Activated CD4-positive, alpha-beta T cell treated with anti-CD3 and anti-CD28 coated beads, Interleukin-2, amount 10 ng/mL, durations not matched to agents 7 days and 5 days (primary cell): ENCODE measurements around the gene XXYLT1. TPM values are rescaled to one million over a fixed set of nuclear protein-coding genes. Genes with fewer than 3 reads are reported as not detected.

ENCODE experiments used
- CTCF ChIA-PET: fragments of 350-600 bp; sonication (Branson Sonifier 250); formaldehyde crosslinking; loops from one replicate; lab custom pipeline; 2021; ENCODE audit warnings: antibody characterized with exemption; lab: Charles Lee
- POLR2A ChIA-PET: fragments of 350-600 bp; sonication (Branson Sonifier 250); formaldehyde crosslinking; loops from one replicate; lab custom pipeline; 2021; ENCODE audit warnings: antibody characterized with exemption; lab: Charles Lee
- DNase-seq: peaks from one replicate; pipeline ENCODE4 v3.0.0-alpha.2; 2020
- H3K27ac Mint-ChIP-seq: one replicate; pipeline ENCODE4 v1.8.0; 2021; ENCODE audit warnings: mild to moderate bottlenecking, moderate library complexity, mixed read lengths
- H3K27me3 Mint-ChIP-seq: one replicate; pipeline ENCODE4 v1.8.0; 2021; ENCODE audit warnings: mixed read lengths
- H3K36me3 Mint-ChIP-seq: one replicate; pipeline ENCODE4 v1.8.0; 2021; ENCODE audit warnings: low read depth, mixed read lengths
- H3K4me1 Mint-ChIP-seq: one replicate; pipeline ENCODE4 v1.8.0; 2021; ENCODE audit warnings: mixed read lengths
- H3K4me3 Mint-ChIP-seq: one replicate; pipeline ENCODE4 v1.8.0; 2021; ENCODE audit warnings: mild to moderate bottlenecking, moderate library complexity, mixed read lengths
- H3K9me3 Mint-ChIP-seq: one replicate; pipeline ENCODE4 v1.8.0; 2021; ENCODE audit warnings: mixed read lengths
- total RNA-seq, 2 experiments: library from RNA; stranded (reverse); gene quantifications; one replicate each; pipeline ENCODE4 v1.2.3, GENCODE V29; 2021

XXYLT1 gene
- total RNA-seq, 2 experiments from 2014 or later: 7.7 to 7.8 TPM

DNA sequence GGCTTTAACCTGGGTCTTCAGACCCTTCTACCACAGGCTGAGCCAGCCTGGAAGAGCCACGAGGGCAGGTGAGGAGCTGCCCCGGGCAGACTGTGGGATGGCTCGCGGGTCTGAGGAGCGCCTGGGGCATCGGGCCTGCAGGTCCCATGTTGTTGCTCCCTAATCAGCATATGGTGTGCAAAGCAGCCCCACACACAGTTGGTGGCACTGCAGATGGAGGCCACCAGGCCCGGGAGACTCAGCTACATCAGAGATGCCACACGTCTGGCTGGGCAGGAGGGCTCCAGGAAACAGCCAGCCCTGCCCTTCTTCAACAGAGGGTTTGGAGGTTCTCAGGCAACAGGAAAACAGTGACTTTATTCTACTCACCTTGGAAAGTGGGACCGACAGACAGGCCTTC lies 63.9 kb downstream of the XXYLT1 start:
- POLR2A ChIA-PET: no interaction called here
- Mint-ChIP-seq H3K4me1 (peaks cover 9% of the 10 kb centered on the region), H3K4me3 (no peak overlapping the region), H3K9me3 (no peaks in the 10 kb centered on the region), H3K27me3 (no peaks in the 10 kb centered on the region), H3K27ac (no peak overlapping the region), H3K36me3 (no peaks in the 10 kb centered on the region)
- DNase-seq: no peak
- CTCF ChIA-PET: interaction anchor here (1.0 kb wide), 1 partner anchor 20 kb away, joined by 3 read pairs; no protein-coding TSS in a partner anchor

DNA sequence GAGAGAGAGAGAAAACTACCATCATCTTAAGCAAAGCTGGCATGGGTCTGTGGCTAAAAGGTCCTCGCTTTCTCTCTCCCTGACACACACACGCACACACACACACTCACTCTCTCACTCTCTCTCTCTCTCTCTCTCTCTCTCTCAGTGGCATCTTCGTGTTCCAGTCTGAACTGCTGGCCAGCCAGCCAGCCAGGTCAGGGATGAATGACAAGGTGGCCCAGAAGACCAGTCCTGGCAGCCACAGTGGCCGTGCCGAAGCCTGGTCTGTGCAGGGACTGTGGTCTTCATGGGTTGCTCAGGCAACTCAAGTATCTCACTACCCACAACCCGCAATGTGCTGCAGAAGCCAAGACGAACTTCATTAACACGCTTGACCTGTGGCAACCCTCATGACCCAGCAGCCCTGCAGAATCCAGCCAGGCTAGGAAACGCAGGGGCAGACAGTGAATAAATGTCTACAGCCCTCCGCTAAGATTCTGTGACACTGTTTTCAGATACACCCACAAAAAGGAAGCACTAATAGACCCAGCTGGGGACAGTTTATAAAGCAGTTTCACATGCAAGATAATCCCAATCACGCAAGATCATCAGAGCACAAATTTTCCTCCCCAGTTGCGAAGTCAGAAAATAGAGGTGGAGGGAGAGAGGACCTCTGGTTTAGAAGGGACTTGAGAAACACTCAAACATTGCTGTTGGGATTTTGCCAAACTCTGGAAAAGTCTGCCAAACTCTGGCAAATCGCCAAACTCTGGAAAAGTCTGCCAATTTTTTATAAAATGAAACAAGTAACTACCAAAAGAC lies 66.4 kb downstream of the XXYLT1 start:
- H3K36me3 Mint-ChIP-seq: no peaks in the 10 kb centered on the region
- ChIA-PET CTCF (no interaction called here), POLR2A (no interaction called here)
- no peak overlapping the region for H3K4me3 Mint-ChIP-seq
- H3K9me3 Mint-ChIP-seq: no peaks in the 10 kb centered on the region
- H3K4me1 Mint-ChIP-seq: peaks cover 7% of the 10 kb centered on the region
- no peaks in the 10 kb centered on the region for H3K27me3 Mint-ChIP-seq
- DNase-seq: no peak
- H3K27ac Mint-ChIP-seq: no peak overlapping the region

DNA sequence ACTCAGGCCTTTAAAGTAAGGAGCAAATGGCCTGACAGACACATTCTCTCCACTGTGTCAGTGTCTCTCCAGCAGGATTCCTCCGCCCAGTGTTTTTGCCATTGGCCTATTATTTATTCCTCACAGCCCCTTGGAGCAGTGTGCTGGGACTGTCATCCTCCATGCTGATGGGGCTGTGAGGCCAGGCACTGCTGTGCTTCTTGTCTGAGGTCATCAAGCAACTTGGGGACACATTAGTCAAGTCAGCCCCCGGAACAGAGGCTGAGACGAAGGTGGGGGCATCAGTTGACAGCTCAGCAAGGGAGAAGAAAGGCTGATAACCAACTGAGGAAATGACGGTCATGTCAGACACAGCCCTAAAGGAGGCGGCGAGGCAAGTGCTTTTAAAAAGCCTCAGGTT lies 67.4 kb downstream of the XXYLT1 start:
- peaks cover 7% of the 10 kb centered on the region for H3K4me1 Mint-ChIP-seq
- no peaks in the 10 kb centered on the region for H3K9me3 Mint-ChIP-seq
- no peak overlapping the region for H3K27ac Mint-ChIP-seq
- CTCF ChIA-PET: no interaction called here
- H3K27me3 Mint-ChIP-seq: no peaks in the 10 kb centered on the region
- POLR2A ChIA-PET: no interaction called here
- no peak overlapping the region for H3K4me3 Mint-ChIP-seq
- no peak for DNase-seq
- no peaks in the 10 kb centered on the region for H3K36me3 Mint-ChIP-seq

DNA sequence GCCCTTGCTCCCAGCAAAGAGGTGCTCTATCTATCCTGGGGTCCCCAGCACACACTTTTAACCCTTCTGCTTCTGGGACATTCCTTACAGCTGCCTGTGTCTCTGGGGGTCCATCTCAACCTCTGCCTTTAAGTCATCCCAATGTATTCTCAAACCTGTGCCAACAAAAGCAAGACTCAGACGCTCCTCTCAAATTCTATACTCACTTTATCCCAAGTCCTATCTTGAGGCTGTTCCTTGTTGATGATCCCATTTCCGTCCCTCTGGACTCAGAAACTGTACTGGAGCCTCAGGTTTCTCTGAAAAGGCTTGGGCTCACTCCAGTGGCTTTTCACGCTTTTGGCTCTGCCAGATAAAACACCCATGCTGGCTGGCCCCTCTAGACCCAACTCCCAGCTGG lies 69.7 kb downstream of the XXYLT1 start:
- DNase-seq: no peak
- POLR2A ChIA-PET: no interaction called here
- Mint-ChIP-seq H3K27me3 (no peaks in the 10 kb centered on the region), H3K36me3 (no peaks in the 10 kb centered on the region), H3K4me3 (no peak overlapping the region), H3K27ac (no peak overlapping the region), H3K9me3 (no peaks in the 10 kb centered on the region), H3K4me1 (peaks cover 3% of the 10 kb centered on the region)
- CTCF ChIA-PET: interaction anchor here (1.1 to 1.3 kb wide), 3 partner anchors 13 to 519 kb away, joined by 3 to 6 read pairs (median 3); no protein-coding TSS in a partner anchor

DNA sequence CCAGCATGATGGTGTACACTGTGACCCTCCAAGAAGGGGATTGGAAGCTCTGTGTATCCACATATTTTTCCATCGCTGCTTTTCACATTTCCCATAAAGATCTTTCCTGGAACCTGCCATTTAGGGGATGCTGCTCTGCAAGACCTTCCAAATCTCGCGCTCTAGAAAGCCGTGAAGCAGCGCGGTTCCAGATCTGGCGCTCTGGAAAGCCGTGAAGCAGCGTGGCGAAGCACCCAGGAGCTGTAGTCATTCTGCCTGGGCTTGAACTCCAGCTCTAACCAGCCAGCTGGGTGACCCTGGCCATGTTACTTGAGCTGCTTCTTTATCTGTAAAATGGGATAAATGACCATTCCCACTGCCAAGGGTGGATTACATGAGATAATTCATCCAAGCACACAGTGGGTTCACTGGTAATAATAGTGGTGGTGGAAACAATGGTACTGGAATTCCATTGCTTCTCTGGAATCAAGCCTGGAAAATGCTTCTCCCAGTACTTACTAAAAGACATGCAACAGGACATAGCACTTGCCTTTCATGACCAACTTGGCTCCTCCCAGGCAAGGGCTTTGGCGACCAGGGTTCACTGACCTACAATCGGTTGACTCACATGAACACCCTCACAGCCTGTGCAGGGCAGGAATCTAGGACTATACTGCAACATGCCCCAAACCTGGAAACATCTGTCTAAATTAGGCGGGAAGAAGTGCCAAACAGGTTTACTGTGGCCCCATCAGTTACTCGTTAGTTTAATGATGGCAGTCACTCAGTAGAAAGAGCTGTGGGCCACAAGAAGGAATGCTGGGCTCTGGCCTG lies 70.7 kb downstream of the XXYLT1 start:
- no peak overlapping the region for H3K27ac Mint-ChIP-seq
- no peak overlapping the region for H3K4me3 Mint-ChIP-seq
- DNase-seq: no peak
- peaks cover under 1% of the 10 kb centered on the region for H3K4me1 Mint-ChIP-seq
- H3K27me3 Mint-ChIP-seq: no peaks in the 10 kb centered on the region
- CTCF ChIA-PET: interaction anchor here (1.1 to 1.4 kb wide), 5 partner anchors 9 to 518 kb away, joined by 3 to 6 read pairs (median 3); no protein-coding TSS in a partner anchor
- H3K9me3 Mint-ChIP-seq: no peaks in the 10 kb centered on the region
- POLR2A ChIA-PET: no interaction called here
- H3K36me3 Mint-ChIP-seq: no peaks in the 10 kb centered on the region

DNA sequence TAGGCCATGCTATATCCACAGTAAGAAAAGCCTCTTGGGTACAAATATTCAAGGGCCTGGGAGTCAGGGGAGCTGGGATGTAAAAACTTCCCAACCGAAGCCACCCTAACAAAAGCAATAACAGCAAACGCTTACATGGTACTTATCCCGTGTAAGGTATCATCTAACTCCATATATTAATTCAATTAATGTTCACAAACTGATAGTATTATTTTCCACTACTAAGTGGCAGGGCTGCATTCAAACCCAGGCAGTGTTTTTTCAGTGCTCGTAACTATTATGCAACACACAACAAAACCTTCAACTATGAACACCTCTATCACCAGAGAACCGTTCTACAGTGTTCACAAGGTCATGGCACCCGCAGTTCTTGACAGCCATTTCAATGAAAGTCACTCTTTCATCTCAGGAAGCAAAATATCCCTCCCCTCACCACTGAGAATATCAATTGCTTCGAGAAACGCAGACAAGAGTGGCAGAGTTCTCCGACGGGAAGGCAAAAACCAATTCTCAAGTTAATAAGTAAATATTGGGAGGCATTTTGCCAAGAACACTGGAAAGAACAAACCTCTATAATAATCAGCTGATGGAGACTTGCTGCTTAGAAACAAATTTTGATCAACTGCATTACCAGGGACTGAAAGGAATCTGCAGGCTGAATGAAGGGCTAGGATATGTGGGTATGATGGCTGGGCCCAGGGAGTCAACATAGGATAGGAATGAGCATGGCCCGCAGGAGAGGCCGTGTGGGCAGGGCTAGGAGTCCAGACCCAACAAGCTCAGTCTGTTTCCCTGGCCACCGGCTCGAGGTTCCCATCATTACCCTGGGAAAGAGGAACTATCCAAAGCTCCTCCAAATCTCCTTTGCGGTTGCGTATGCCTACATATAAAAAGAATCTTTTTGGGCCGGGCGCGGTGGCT lies 72.3 kb downstream of the XXYLT1 start:
- H3K27ac Mint-ChIP-seq: no peak overlapping the region
- peaks cover 6% of the 10 kb centered on the region for H3K4me1 Mint-ChIP-seq
- ChIA-PET CTCF (interaction anchor here (0.5 to 1.4 kb wide), 2 partner anchors 16 to 333 kb away, joined by 4 read pairs; no protein-coding TSS in a partner anchor), POLR2A (no interaction called here)
- H3K36me3 Mint-ChIP-seq: no peaks in the 10 kb centered on the region
- H3K27me3 Mint-ChIP-seq: no peaks in the 10 kb centered on the region
- DNase-seq: no peak
- no peak overlapping the region for H3K4me3 Mint-ChIP-seq
- H3K9me3 Mint-ChIP-seq: no peaks in the 10 kb centered on the region

DNA sequence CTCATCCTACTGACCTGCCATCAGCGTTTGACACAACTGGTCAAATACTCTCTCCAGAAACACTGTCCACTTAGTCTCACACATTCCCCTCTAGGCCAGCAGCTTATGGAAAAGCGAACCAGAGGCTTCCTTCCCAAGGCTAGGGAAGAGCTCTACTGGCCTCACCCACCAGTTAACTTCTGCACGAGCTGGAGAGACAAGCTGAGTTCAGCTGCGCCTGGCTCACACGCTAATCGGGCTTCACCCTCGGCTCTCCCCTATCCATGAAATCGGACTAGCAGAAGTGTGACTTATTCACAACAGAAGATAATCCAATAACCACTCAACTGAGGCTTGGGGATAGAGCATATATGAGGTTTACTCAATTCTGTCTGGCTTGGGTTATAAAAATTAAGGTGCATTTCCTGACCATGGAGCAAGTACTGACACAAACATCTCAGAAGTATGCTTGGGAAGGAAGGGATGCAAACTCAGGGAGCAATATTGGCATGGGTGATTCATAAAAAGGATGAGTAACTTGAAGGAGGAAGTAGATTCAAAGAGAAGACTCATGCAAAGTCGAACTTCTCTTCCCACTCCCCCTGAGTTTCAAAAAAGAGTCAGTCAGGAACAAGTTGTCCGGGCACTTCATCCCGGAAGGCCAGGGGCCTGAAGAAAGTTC lies 73.1 kb downstream of the XXYLT1 start:
- Mint-ChIP-seq H3K4me1 (peaks cover 6% of the 10 kb centered on the region), H3K9me3 (no peaks in the 10 kb centered on the region), H3K27me3 (no peaks in the 10 kb centered on the region), H3K27ac (no peak overlapping the region), H3K36me3 (no peaks in the 10 kb centered on the region), H3K4me3 (no peak overlapping the region)
- ChIA-PET POLR2A (no interaction called here), CTCF (interaction anchor here (1.0 kb wide), 1 partner anchor 11 kb away, joined by 4 read pairs; no protein-coding TSS in a partner anchor)
- DNase-seq: no peak

DNA sequence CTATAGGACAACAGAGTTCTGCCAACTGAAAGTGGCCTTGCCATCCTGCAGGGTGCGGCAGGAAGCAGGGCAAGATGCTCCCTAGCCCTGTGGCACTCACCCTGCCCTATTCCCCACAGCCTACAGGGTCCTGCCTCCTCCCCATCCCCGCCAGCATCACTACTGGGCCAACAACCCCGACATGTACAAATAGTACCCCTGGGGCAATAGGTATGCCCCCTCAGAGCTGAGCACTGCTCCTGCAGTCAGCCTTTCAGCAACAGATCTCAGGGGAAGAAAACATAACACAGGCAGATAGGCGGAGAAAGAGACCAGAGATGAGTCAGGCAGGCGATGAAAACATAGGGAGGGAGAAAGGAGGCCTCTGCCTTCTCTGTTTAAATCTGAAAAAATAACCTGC lies 74.7 kb downstream of the XXYLT1 start:
- H3K27me3 Mint-ChIP-seq: no peaks in the 10 kb centered on the region
- ChIA-PET POLR2A (no interaction called here), CTCF (interaction anchor here (0.6 to 1.4 kb wide), 2 partner anchors 9 to 34 kb away, joined by 4 read pairs; no protein-coding TSS in a partner anchor)
- H3K27ac Mint-ChIP-seq: no peak overlapping the region
- H3K4me1 Mint-ChIP-seq: peaks cover 6% of the 10 kb centered on the region
- H3K9me3 Mint-ChIP-seq: peaks cover 7% of the 10 kb centered on the region
- DNase-seq: no peak
- no peak overlapping the region for H3K4me3 Mint-ChIP-seq
- peaks cover 4% of the 10 kb centered on the region for H3K36me3 Mint-ChIP-seq

DNA sequence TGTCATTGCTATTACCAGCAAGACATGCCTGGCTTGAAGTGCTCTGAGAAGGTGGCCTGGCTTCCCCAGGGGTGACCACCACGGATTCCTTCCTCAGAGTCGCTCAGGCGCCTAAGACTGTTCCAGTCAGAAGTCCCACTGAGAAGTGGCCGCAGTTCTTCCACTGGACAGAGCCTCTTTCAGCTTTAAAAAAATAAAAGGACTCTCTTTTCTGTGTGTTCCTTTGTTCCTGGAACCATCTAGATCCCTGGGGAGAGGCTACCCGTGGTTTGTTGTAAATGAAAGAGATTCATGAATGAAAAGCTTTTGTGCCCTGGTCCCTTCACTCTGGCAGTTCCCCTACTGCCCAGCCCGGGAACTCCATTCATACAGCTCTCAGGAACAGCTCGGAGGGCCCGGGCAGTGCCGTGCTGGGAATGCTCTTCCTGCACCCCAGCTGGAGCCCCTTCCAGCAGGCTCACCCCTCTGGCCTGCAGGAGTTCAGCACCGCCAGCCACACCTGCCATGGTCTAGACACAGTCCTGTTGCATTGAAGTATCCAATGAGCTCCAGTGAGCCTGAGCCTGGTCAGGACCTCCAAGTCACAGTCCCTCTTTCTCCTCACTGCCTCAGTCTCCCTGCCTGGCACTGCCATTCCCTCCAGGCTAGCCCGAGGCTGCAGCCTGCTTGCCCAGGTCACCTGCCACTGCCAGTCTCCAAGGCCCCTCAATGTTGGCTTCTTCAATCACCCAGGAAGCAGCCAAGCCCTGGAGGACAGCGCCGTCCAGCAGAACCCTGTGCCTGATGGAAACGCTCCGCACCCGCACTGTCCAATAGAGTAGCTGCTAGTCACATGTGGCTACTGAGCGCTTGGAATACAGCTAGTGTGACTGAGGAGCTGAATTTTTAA lies 75.4 kb downstream of the XXYLT1 start:
- Mint-ChIP-seq H3K27ac (no peak overlapping the region), H3K9me3 (peaks cover 10% of the 10 kb centered on the region), H3K36me3 (peaks cover 4% of the 10 kb centered on the region), H3K27me3 (no peaks in the 10 kb centered on the region), H3K4me1 (peaks cover 6% of the 10 kb centered on the region), H3K4me3 (no peak overlapping the region)
- POLR2A ChIA-PET: no interaction called here
- CTCF ChIA-PET: interaction anchor here (1.4 kb wide), 1 partner anchor 9 kb away, joined by 4 read pairs; no protein-coding TSS in a partner anchor
- DNase-seq: no peak

DNA sequence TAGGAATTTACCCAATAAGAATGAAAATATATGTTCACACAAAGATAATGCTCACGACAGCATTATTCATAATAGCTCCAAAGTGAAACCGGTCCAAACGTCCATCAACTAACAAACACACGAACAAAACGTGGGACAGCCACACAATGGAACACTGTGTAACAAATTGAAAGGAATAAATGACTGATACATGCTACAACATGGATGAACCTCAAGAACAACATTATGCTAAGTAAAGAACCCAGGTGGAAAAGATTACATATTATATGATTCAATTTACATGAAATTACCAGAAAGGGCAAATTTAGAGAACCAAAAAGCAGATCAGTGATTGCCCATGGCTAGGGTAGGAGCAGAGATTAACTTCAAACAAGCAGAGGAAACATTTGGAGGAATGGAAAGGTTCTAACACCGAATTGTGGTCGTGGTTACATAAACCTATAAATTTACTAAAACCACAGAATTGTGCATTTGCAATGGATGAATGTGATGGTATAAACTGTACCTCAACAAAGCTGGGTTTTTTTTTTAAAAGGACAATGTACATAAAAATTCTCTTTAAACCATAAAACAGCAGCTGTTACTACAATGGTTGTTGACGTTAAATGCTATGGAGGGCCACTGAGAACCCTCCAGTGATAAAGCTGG lies 76.3 kb downstream of the XXYLT1 start:
- no peak overlapping the region for H3K27ac Mint-ChIP-seq
- no peak for DNase-seq
- peaks cover 6% of the 10 kb centered on the region for H3K4me1 Mint-ChIP-seq
- ChIA-PET POLR2A (no interaction called here), CTCF (no interaction called here)
- no peak overlapping the region for H3K4me3 Mint-ChIP-seq
- H3K36me3 Mint-ChIP-seq: peaks cover 5% of the 10 kb centered on the region
- H3K9me3 Mint-ChIP-seq: peaks cover 10% of the 10 kb centered on the region
- no peaks in the 10 kb centered on the region for H3K27me3 Mint-ChIP-seq

DNA sequence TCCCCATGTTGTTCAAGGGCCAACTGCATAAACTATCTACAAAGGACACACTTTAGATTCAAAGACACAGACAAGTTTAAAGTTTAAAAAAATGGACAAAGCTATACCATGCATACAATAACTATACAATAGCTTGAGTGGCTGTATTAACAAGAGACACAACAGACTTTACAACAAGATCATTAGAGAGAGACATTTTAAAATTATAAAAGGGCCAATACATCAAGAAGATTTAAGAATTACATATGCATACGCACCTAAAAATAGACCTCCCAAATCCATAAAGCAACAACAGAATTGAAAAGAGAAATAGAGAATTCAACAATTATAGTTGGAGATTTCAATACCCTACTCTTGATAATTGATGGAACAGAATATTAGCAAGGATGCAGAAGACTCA lies 79.4 kb downstream of the XXYLT1 start:
- CTCF ChIA-PET: interaction anchor here (1.1 kb wide), 1 partner anchor 69 kb away, joined by 3 read pairs; no protein-coding TSS in a partner anchor
- Mint-ChIP-seq H3K27me3 (no peaks in the 10 kb centered on the region), H3K36me3 (peaks cover 7% of the 10 kb centered on the region), H3K27ac (no peak overlapping the region), H3K9me3 (peaks cover 17% of the 10 kb centered on the region), H3K4me3 (no peak overlapping the region), H3K4me1 (peaks cover 9% of the 10 kb centered on the region)
- POLR2A ChIA-PET: no interaction called here
- DNase-seq: no peak
